Activated CD4-positive, alpha-beta T cell treated with anti-CD3 and anti-CD28 coated beads, Interleukin-2, amount 10 ng/mL, durations not matched to agents 7 days and 5 days (primary cell): ENCODE results near the gene TFEB. TPM values are rescaled to one million over a fixed set of nuclear protein-coding genes. Genes with fewer than 3 reads are reported as not detected.

Experiments
- CTCF ChIA-PET: fragments of 350-600 bp; sonication (Branson Sonifier 250); formaldehyde crosslinking; loops from one replicate; lab custom pipeline; 2021; ENCODE audit warnings: antibody characterized with exemption; lab: Charles Lee
- POLR2A ChIA-PET: fragments of 350-600 bp; sonication (Branson Sonifier 250); formaldehyde crosslinking; loops from one replicate; lab custom pipeline; 2021; ENCODE audit warnings: antibody characterized with exemption; lab: Charles Lee
- DNase-seq: peaks from one replicate; pipeline ENCODE4 v3.0.0-alpha.2; 2020
- H3K27ac Mint-ChIP-seq: one replicate; pipeline ENCODE4 v1.8.0; 2021; ENCODE audit warnings: mild to moderate bottlenecking, moderate library complexity, mixed read lengths
- H3K27me3 Mint-ChIP-seq: one replicate; pipeline ENCODE4 v1.8.0; 2021; ENCODE audit warnings: mixed read lengths
- H3K36me3 Mint-ChIP-seq: one replicate; pipeline ENCODE4 v1.8.0; 2021; ENCODE audit warnings: low read depth, mixed read lengths
- H3K4me1 Mint-ChIP-seq: one replicate; pipeline ENCODE4 v1.8.0; 2021; ENCODE audit warnings: mixed read lengths
- H3K4me3 Mint-ChIP-seq: one replicate; pipeline ENCODE4 v1.8.0; 2021; ENCODE audit warnings: mild to moderate bottlenecking, moderate library complexity, mixed read lengths
- H3K9me3 Mint-ChIP-seq: one replicate; pipeline ENCODE4 v1.8.0; 2021; ENCODE audit warnings: mixed read lengths
- total RNA-seq, 2 experiments: library from RNA; stranded (reverse); gene quantifications; one replicate each; pipeline ENCODE4 v1.2.3, GENCODE V29; 2021

The TFEB gene
- total RNA-seq, 2 experiments from 2014 or later, result 9.7 to 12.5 TPM

- Mint-ChIP-seq H3K4me3 (no peak overlapping the region), H3K9me3 (no peaks in the 10 kb centered on the region), H3K36me3 (no peaks in the 10 kb centered on the region), H3K27ac (no peak overlapping the region), H3K27me3 (peaks cover 2% of the 10 kb centered on the region), H3K4me1 (peaks cover 10% of the 10 kb centered on the region)
- ChIA-PET POLR2A (no interaction called here), CTCF (interaction anchor here (1.4 to 2.9 kb wide), 3 partner anchors 9 to 19 kb away, joined by 3 to 13 read pairs (median 9); no protein-coding TSS in a partner anchor)
- DNase-seq, result no peak
Measured at GRCh38 chr6:41714556-41715273, 20.7 kb downstream of the TFEB start.

GRCh38 chr6:41713650-41714291, 21.6 kb downstream of the TFEB start:
- DNase-seq, result no peak
- ChIA-PET CTCF (interaction anchor here (1.1 to 1.8 kb wide), 6 partner anchors 9 to 391 kb away, joined by 3 to 5 read pairs (median 3); no protein-coding TSS in a partner anchor), POLR2A (no interaction called here)
- peaks cover 2% of the 10 kb centered on the region for H3K36me3 Mint-ChIP-seq
- H3K27ac Mint-ChIP-seq, result peak overlapping the region; percentile 5
- peaks cover 2% of the 10 kb centered on the region for H3K27me3 Mint-ChIP-seq
- peaks cover 10% of the 10 kb centered on the region for H3K4me1 Mint-ChIP-seq
- no peak overlapping the region for H3K4me3 Mint-ChIP-seq
- H3K9me3 Mint-ChIP-seq, result no peaks in the 10 kb centered on the region

- Mint-ChIP-seq H3K9me3 (no peaks in the 10 kb centered on the region), H3K4me3 (no peak overlapping the region), H3K36me3 (peaks cover 2% of the 10 kb centered on the region), H3K4me1 (peaks cover 16% of the 10 kb centered on the region), H3K27ac (no peak overlapping the region), H3K27me3 (peaks cover 2% of the 10 kb centered on the region)
- ChIA-PET POLR2A (no interaction called here), CTCF (interaction anchor here (1.1 to 1.8 kb wide), 6 partner anchors 8 to 391 kb away, joined by 3 to 5 read pairs (median 3); no protein-coding TSS in a partner anchor)
- DNase-seq, result no peak
Measured at GRCh38 chr6:41713159-41713649, 22.2 kb downstream of the TFEB start.

- Mint-ChIP-seq H3K4me3 (no peak overlapping the region), H3K36me3 (peaks cover 2% of the 10 kb centered on the region), H3K4me1 (peaks cover 21% of the 10 kb centered on the region), H3K9me3 (no peaks in the 10 kb centered on the region), H3K27ac (no peak overlapping the region), H3K27me3 (peaks cover 2% of the 10 kb centered on the region)
- CTCF ChIA-PET, result interaction anchor here (1.2 to 1.8 kb wide), 4 partner anchors 21 to 392 kb away, joined by 3 to 5 read pairs (median 4); no protein-coding TSS in a partner anchor
- POLR2A ChIA-PET, result no interaction called here
- DNase-seq, result no peak
Measured at GRCh38 chr6:41712651-41713103, 22.7 kb downstream of the TFEB start.

- no peak overlapping the region for H3K4me3 Mint-ChIP-seq
Measured at GRCh38 chr6:41711323-41712038, 23.9 kb downstream of the TFEB start.

GRCh38 chr6:41709375-41709774, 26.0 kb downstream of the TFEB start:
- Mint-ChIP-seq H3K9me3 (no peaks in the 10 kb centered on the region), H3K4me3 (no peak overlapping the region), H3K27me3 (peaks cover 2% of the 10 kb centered on the region), H3K4me1 (peaks cover 36% of the 10 kb centered on the region), H3K27ac (no peak overlapping the region), H3K36me3 (peaks cover 4% of the 10 kb centered on the region)
- ChIA-PET CTCF (interaction anchor here (1.0 to 1.8 kb wide), 3 partner anchors 25 to 78 kb away, joined by 4 to 8 read pairs (median 5); partner anchors contain the start of gene TOMM6), POLR2A (no interaction called here)
- no peak for DNase-seq

More at GRCh38 chr6:41711323-41712038, 23.9 kb downstream of the TFEB start:
- Mint-ChIP-seq H3K27me3 (peaks cover 2% of the 10 kb centered on the region), H3K36me3 (peaks cover 4% of the 10 kb centered on the region), H3K9me3 (no peaks in the 10 kb centered on the region), H3K27ac (peak overlapping the region; percentile 4), H3K4me1 (peaks cover 33% of the 10 kb centered on the region)
- POLR2A ChIA-PET, result no interaction called here
- CTCF ChIA-PET, result interaction anchor here (0.9 to 1.8 kb wide), 2 partner anchors 22 to 28 kb away, joined by 4 to 5 read pairs; no protein-coding TSS in a partner anchor
- no peak for DNase-seq

- Mint-ChIP-seq H3K27ac (no peak overlapping the region), H3K36me3 (peaks cover 4% of the 10 kb centered on the region), H3K4me3 (no peak overlapping the region), H3K27me3 (peaks cover 2% of the 10 kb centered on the region), H3K9me3 (no peaks in the 10 kb centered on the region), H3K4me1 (peaks cover 36% of the 10 kb centered on the region)
- DNase-seq, result no peak
- ChIA-PET CTCF (interaction anchor here (0.6 to 1.8 kb wide), 4 partner anchors 26 to 78 kb away, joined by 3 to 8 read pairs (median 4); partner anchors contain the start of gene TOMM6), POLR2A (no interaction called here)
Measured at GRCh38 chr6:41708856-41709255, 26.6 kb downstream of the TFEB start.

- Mint-ChIP-seq H3K27ac (peak overlapping the region; percentile 89), H3K36me3 (peaks cover 4% of the 10 kb centered on the region), H3K9me3 (no peaks in the 10 kb centered on the region), H3K27me3 (peaks cover 2% of the 10 kb centered on the region), H3K4me1 (peaks cover 36% of the 10 kb centered on the region), H3K4me3 (peak overlapping the region; percentile 31)
- ChIA-PET CTCF (interaction anchor here (0.7 to 1.8 kb wide), 5 partner anchors 9 to 67 kb away, joined by 3 to 5 read pairs (median 3); no protein-coding TSS in a partner anchor), POLR2A (no interaction called here)
- peak; percentile 56 for DNase-seq
Measured at GRCh38 chr6:41707565-41708200, 27.7 kb downstream of the TFEB start.

GRCh38 chr6:41706876-41707564, 28.4 kb downstream of the TFEB start:
- Mint-ChIP-seq H3K36me3 (peaks cover 4% of the 10 kb centered on the region), H3K27me3 (peaks cover 2% of the 10 kb centered on the region), H3K9me3 (no peaks in the 10 kb centered on the region), H3K27ac (peak overlapping the region; percentile 89), H3K4me1 (peaks cover 36% of the 10 kb centered on the region), H3K4me3 (peak overlapping the region; percentile 31)
- ChIA-PET POLR2A (no interaction called here), CTCF (interaction anchor here (0.8 to 2.6 kb wide), 9 partner anchors 9 to 68 kb away, joined by 3 to 13 read pairs (median 5); no protein-coding TSS in a partner anchor)
- no peak for DNase-seq

- Mint-ChIP-seq H3K4me1 (peaks cover 36% of the 10 kb centered on the region), H3K27me3 (peaks cover 2% of the 10 kb centered on the region), H3K36me3 (peaks cover 4% of the 10 kb centered on the region), H3K4me3 (no peak overlapping the region), H3K27ac (peak overlapping the region; percentile 89), H3K9me3 (no peaks in the 10 kb centered on the region)
- DNase-seq, result peak; percentile 67
- POLR2A ChIA-PET, result no interaction called here
- CTCF ChIA-PET, result interaction anchor here (0.6 to 3.9 kb wide), 17 partner anchors 8 to 586 kb away, joined by 3 to 17 read pairs (median 3); partner anchors contain the start of gene TOMM6
Measured at GRCh38 chr6:41705996-41706835, 29.2 kb downstream of the TFEB start.
